GM12874 (cell line): ENCODE results near the gene GLI3.

ENCODE experiments used
- TF ChIP-seq, protein P1 (sequence below): IDR thresholded peaks from 2 replicates; pipeline ENCODE4 v1.5.1; 2011; ENCODE audit warnings: low read depth, mild to moderate bottlenecking, control low read depth, low read length, moderate library complexity; ENCODE audit not compliant: insufficient read depth

The GLI3 gene

GRCh38 chr7:41967156-41967555 is 269.9 kb downstream of the GLI3 start:
- TF ChIP-seq, protein P1, sequence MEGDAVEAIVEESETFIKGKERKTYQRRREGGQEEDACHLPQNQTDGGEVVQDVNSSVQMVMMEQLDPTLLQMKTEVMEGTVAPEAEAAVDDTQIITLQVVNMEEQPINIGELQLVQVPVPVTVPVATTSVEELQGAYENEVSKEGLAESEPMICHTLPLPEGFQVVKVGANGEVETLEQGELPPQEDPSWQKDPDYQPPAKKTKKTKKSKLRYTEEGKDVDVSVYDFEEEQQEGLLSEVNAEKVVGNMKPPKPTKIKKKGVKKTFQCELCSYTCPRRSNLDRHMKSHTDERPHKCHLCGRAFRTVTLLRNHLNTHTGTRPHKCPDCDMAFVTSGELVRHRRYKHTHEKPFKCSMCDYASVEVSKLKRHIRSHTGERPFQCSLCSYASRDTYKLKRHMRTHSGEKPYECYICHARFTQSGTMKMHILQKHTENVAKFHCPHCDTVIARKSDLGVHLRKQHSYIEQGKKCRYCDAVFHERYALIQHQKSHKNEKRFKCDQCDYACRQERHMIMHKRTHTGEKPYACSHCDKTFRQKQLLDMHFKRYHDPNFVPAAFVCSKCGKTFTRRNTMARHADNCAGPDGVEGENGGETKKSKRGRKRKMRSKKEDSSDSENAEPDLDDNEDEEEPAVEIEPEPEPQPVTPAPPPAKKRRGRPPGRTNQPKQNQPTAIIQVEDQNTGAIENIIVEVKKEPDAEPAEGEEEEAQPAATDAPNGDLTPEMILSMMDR: no peak

- TF ChIP-seq, protein P1: no peak
These were observed 271.0 kb downstream of the GLI3 start for GRCh38 chr7:41965951-41966505.

DNA sequence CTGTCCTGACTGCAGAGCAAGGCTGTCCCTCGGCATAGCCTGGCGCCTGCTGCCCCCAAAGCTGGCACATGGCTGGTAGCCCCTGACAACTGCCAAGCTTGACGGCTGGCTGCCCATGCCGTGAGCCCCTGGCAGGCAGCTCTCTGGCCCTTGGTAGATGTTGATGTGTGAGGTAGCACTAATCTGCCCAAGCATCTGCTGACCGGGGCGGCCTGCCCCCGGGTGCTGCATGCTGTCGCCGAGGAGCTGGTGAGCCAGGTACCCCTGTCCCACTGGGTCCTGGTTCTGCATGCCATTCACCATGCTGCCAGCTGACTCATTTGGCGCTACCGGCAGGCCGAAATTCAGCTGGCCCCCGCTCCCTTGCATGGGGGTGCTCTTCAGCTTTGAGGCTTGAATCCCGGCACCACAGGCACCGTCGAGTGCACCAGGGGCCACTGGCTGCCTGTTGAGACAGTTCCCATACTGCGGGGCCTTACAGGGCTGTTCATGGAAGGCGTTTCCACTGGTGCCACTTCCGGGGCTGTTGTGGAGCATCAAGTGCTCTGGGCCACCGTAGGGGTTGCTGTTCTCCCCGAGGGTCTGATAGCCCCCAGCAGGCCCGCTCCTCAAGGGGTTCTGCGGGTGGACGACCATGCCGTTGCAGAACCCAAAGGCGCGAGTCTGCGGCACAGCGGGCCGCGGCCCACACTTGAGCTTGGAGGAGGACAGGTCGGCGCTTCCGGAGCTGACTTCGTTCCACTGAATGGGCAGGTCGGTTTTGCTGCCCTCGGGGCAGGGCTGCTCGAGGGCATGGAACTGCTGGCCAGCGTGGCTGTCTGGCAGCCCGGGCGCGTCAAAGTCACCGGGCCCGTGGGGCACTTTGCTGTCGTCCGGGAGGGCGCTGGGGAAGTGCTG is 271.9 kb downstream of the GLI3 start:
- TF ChIP-seq, protein P1: no peak

- TF ChIP-seq, protein P1: no peak
These were observed 272.7 kb downstream of the GLI3 start for GRCh38 chr7:41964183-41964753.

GRCh38 chr7:41956705-41957104 is 280.3 kb downstream of the GLI3 start:
- TF ChIP-seq, protein P1: no peak

DNA sequence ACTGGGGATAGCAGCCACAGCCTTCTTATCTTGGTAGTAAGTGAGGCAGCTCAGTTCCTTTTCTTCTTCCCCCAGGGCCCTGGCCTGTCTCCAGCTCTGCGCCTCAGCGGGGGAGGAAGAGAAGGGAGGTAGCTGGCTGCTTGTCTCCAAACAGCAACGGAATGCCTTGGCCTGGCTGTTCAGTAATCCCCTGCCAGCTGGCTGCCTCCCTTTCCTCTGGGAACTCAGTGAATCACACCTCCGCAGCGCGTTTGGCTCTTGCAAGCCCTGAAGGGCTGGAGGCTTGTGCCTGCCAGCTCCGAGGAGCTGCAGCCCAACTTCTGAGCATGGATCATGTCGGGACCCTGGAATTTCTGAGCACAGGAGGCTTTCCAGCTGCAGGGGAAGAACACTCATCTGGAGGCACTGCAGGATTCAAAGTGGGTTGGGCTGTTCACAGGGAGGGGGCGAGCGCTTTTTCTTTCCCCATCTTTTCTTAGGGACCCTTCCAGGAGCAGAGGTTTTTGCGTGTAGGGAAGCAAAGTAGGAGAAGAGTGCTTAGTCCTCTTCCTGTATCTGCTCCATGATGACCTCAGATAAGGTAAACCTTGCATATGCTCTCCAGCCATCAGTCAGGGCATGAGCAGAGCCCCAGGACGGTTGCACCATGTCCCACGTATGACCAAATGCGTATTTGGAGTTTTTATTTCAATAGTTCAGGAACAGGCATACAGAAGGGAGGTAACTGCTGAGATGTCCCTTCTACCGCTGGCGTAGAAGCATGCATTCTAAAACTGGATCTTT is 280.9 kb downstream of the GLI3 start:
- TF ChIP-seq, protein P1: no peak

GRCh38 chr7:41955451-41955850 is 281.6 kb downstream of the GLI3 start:
- TF ChIP-seq, protein P1: no peak
